ENCODE data around the gene MRTFB. TPM values are rescaled to one million over a fixed set of nuclear protein-coding genes. Genes with fewer than 3 reads are reported as not detected.

The MRTFB gene
- total RNA-seq = 71.4 TPM

GRCh38 chr16:14070877-14071575 is at the start of gene MRTFB:
TSS of gene MRTFB (plus strand) at chr16:14071319. CDS start at chr16:14140607, 69,288 bp downstream.

Small RNA genes lying within 50 kb of the gene (small RNA-seq; reads per million reads assigned to genes)
- gene MIR193B (ENCODE audit: low replicate concordance) = 3.7 reads per million, percentile 85 among the genes with 10 or more reads in this experiment
- not detected for gene MIR365A (ENCODE audit: low replicate concordance)
- not detected for gene RF00019 (ENCODE audit: low replicate concordance)

Other genes starting within 250 kb of the MRTFB start
- gene ERCC4, start 151.2 kb upstream of the MRTFB start, total RNA-seq = 13.5 TPM